Measurements from ENCODE around the gene FRMD4A.

DNA sequence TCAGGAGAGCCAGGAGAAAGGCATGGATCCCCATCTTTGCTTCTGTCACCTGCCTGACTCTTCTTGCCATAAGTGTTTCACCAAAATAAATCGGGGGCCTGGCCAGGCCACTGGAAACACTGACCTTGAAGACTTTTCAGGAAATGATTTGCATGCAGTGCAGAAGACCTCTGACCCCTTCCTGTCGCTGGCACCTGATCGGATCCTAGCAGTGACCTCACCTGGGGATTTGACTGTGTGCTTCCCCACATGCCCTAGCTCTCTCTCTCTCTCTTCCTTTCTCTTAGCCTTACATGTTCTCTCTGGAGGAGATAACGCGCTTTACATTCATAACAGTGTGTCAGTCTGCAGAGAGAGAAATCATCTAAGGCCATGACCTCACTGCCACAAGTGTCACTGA lies 500.9 kb downstream of the FRMD4A start:
- TF ChIP-seq, protein P1, sequence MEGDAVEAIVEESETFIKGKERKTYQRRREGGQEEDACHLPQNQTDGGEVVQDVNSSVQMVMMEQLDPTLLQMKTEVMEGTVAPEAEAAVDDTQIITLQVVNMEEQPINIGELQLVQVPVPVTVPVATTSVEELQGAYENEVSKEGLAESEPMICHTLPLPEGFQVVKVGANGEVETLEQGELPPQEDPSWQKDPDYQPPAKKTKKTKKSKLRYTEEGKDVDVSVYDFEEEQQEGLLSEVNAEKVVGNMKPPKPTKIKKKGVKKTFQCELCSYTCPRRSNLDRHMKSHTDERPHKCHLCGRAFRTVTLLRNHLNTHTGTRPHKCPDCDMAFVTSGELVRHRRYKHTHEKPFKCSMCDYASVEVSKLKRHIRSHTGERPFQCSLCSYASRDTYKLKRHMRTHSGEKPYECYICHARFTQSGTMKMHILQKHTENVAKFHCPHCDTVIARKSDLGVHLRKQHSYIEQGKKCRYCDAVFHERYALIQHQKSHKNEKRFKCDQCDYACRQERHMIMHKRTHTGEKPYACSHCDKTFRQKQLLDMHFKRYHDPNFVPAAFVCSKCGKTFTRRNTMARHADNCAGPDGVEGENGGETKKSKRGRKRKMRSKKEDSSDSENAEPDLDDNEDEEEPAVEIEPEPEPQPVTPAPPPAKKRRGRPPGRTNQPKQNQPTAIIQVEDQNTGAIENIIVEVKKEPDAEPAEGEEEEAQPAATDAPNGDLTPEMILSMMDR (IDR thresholded peaks at IDR 0.05 in 4 of 5, conservative IDR thresholded peaks at IDR 0.05 in 1 of 5), result no peak
- no peak for TF ChIP-seq POLR2A (IDR thresholded peaks at IDR 0.05)
